Psoas muscle (tissue), 8 donors: ENCODE results near the gene RAB14. TPM values are rescaled to one million over a fixed set of nuclear protein-coding genes. Genes with fewer than 3 reads are reported as not detected.

ENCODE experiments used
- ATAC-seq, 4 donors: fragments of 200-7000 bp; cut with Tn5 transposase; one replicate each; pipeline ENCODE4 v1.9.1; 2020; ENCODE audit warnings: moderate library complexity in 3 of 4, mild to moderate bottlenecking in 2 of 4
- DNase-seq, 2 donors: peaks; one replicate each; pipeline ENCODE4 v3.0.0-alpha.2; 2020
- H3K27ac ChIP-seq: fragments of 200-600 bp; one replicate; pipeline ENCODE4 v1.8.0; 2022
- H3K27me3 ChIP-seq, 3 donors: fragments of 200-600 bp in 1 of 3; one replicate each; pipeline versions ENCODE4 v1.6.1 to v1.8.0; 2013 to 2022; ENCODE audit warnings: low read length in 2 of 3, mild to moderate bottlenecking in 2 of 3, moderate library complexity in 1 of 3; ENCODE audit not compliant: insufficient read depth in 3 of 3
- H3K36me3 ChIP-seq, 2 donors: fragments of 200-600 bp in 1 of 2; one replicate each; pipeline versions ENCODE4 v1.6.1 to v1.8.0; 2013 to 2022; ENCODE audit warnings: low read depth in 1 of 2, mild to moderate bottlenecking in 1 of 2, moderate library complexity in 1 of 2; ENCODE audit not compliant: insufficient read depth in 1 of 2
- H3K4me1 ChIP-seq: fragments of 200-600 bp; one replicate; pipeline ENCODE4 v1.8.0; 2022
- H3K4me3 ChIP-seq: fragments of 200-600 bp; one replicate; pipeline ENCODE4 v1.8.0; 2022; ENCODE audit warnings: mild to moderate bottlenecking
- H3K9me3 ChIP-seq: fragments of 200-600 bp; one replicate; pipeline ENCODE4 v1.8.0; 2022
- CTCF ChIP-seq: fragments of 200-600 bp; IDR thresholded peaks from one replicate; pipeline ENCODE4 v1.8.0; 2022; ENCODE audit warnings: antibody characterized with exemption
- WGBS, 3 donors: extraction: QIAGEN DNeasy Blood & Tissue Kit; methylation state at CpG; one replicate each; pipeline versions ENCODE4 v1.1.6 to v1.1.7; 2013; 5-methylcytosine and 5-hydroxymethylcytosine counted together
- intact Hi-C, 2 donors: fragments of 100-400 bp; cut with DNase I; formaldehyde crosslinking; loops; one replicate each; pipeline versions ENCODE4 v1.11.0 to v1.14.2; 2022
- polyA plus RNA-seq, 3 donors: library from polyadenylated mRNA; stranded (reverse); fragments of 200-250 nt; gene quantifications; one replicate each; pipeline ENCODE4 v1.2.3, GENCODE V29; 2013
- total RNA-seq, 4 donors: library from RNA; stranded (reverse); fragmentation: NEBNext Ultra II Directional in 2 of 4; extraction: Animal tissue kit (Norgen Biotek cat#: 25700) in 2 of 4; gene quantifications; one replicate each; pipeline versions ENCODE4 v1.2.1 to v1.2.4, GENCODE V29; 2021 to 2023
- donor health status: healthy with polysubstance abuse.
- donor health status: DM: no; HTN: no; CAD: no; lungs with moderate emphysema.
- donor health status: Bipolar disorder and iron deficiency.
- donor health status: healthy.
- donor health status: DM: yes; HTN: yes; CAD: no.
- donor health status: DM: no; HTN: no; CAD: no.
- donor health status: DM: no; HTN: no; CAD: no.
- donor health status: DM: yes; HTN: yes; CAD: no.

RAB14 gene
- total and polyA plus RNA-seq, 7 donors = 17.6 to 51.5 (median 43.6) TPM

DNA sequence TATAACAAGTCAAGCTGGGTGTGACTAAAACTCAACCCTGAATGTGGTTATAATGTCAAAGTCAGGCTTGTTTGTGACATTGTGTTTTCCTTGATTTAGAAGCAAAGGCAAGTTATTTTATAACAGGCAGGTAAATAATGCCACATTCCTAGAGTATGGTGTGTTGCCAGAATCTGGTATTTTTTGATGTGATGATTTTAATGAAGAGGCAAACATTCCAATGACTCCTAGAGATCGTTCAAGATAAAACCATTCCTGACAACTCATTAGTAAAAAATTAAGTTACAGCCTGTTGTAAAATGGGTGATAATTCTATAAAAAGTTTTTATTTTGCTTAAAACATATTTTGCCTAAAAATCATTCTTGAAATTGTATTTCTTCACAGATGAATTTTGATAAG is 60.0 kb downstream of the RAB14 start:
- Histone ChIP-seq H3K4me3 (no peak overlapping the region), H3K27me3 (no peaks in the 10 kb centered on the region), H3K27ac (no peak overlapping the region), H3K4me1 (no peaks in the 10 kb centered on the region), H3K36me3 (peaks cover 3 to 95% of the 10 kb centered on the region in 2 donors), H3K9me3 (no peaks in the 10 kb centered on the region)
- TF ChIP-seq CTCF = no peak
- WGBS, 3 donors = 89 to 94% (median 93%) methylated on average over 1 of the region's 1 CpG
- intact Hi-C loops = no loop called here
- ATAC-seq (no peak), DNase-seq (no peak)

- ATAC-seq (no peak), DNase-seq (no peak)
- WGBS, 3 donors = 87 to 91% (median 89%) methylated on average over 1 of the region's 1 CpG
- Histone ChIP-seq H3K27me3 (no peaks in the 10 kb centered on the region), H3K27ac (no peak overlapping the region), H3K4me3 (no peak overlapping the region), H3K4me1 (no peaks in the 10 kb centered on the region), H3K9me3 (no peaks in the 10 kb centered on the region), H3K36me3 (peaks cover 3 to 91% of the 10 kb centered on the region in 2 donors)
- no peak for TF ChIP-seq CTCF
- intact Hi-C loops = no loop called here
These were observed 60.4 kb downstream of the RAB14 start for GRCh38 chr9:121141306-121141705.

DNA sequence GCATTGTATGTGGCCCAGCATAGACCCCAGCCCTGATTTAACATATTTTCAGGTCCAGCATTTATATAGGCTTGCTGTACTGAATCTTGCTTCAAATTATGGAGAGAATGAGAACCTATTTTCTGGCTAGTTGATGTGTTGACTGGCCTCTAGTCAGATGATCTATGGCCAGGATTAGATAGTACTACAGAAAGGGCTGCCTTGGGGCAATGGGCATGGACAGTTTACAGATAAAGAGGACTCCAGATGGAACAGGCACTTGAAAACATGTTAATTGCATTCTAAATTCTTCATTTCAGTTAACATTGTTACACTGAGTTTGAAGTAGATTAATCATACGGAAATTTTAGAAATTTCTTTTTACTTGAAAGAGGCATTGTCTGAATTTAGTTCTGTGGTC is 61.5 kb downstream of the RAB14 start:
- TF ChIP-seq CTCF = no peak
- Histone ChIP-seq H3K27ac (no peak overlapping the region), H3K27me3 (no peaks in the 10 kb centered on the region), H3K9me3 (no peaks in the 10 kb centered on the region), H3K4me1 (no peaks in the 10 kb centered on the region), H3K4me3 (no peak overlapping the region), H3K36me3 (peaks cover 3 to 90% of the 10 kb centered on the region in 2 donors)
- DNase-seq (no peak), ATAC-seq (no peak)
- WGBS, 3 donors = 94 to 97% (median 95%) methylated on average over 1 of the region's 1 CpG
- intact Hi-C loops = no loop called here

GRCh38 chr9:121138973-121139372 is 62.7 kb downstream of the RAB14 start:
- ATAC-seq (no peak), DNase-seq (no peak)
- Histone ChIP-seq H3K4me3 (no peak overlapping the region), H3K27me3 (no peaks in the 10 kb centered on the region), H3K27ac (no peak overlapping the region), H3K9me3 (no peaks in the 10 kb centered on the region), H3K36me3 (peaks cover 3 to 79% of the 10 kb centered on the region in 2 donors), H3K4me1 (no peaks in the 10 kb centered on the region)
- no peak for TF ChIP-seq CTCF
- intact Hi-C loops = no loop called here
- WGBS, 3 donors = 75 to 80% (median 78%) methylated on average over 3 of the region's 3 CpGs

DNA sequence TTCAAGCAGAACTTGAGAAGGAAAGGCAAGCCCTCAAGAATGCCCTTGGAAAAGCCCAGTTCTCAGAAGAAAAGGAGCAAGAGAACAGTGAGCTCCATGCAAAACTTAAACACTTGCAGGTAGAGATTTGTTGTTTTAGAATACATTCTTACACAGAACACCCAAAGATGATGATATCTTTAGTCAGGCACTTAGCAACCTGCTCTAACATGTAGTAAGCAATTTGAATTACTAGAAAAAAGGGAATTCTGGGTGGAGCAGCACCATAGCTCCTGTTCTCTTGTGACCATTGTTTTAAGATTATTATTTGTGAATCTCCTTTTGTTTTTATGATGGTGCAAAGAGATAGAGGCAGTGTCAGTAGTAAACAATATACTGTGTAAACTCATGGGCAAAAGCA is 63.1 kb downstream of the RAB14 start:
- H3K9me3 ChIP-seq = no peaks in the 10 kb centered on the region
- H3K27ac ChIP-seq = no peak overlapping the region
- H3K27me3 ChIP-seq = no peaks in the 10 kb centered on the region
- H3K36me3 ChIP-seq = peaks cover 3 to 79% of the 10 kb centered on the region in 2 donors
- TF ChIP-seq CTCF = no peak
- intact Hi-C loops = no loop called here
- H3K4me3 ChIP-seq = no peak overlapping the region
- no peaks in the 10 kb centered on the region for H3K4me1 ChIP-seq
- ATAC-seq (no peak), DNase-seq (no peak)
